ENCODE results near the gene TMED5. TPM values are rescaled to one million over a fixed set of nuclear protein-coding genes. Genes with fewer than 3 reads are reported as not detected.

TMED5 gene
- 24.2 and 26.9 TPM in 2 replicates for polyA plus RNA-seq (2012; rRNA removed)
- polyA plus RNA-seq (2012; cell fraction: cytosol; rRNA removed), result 33.2 and 35.1 TPM in 2 replicates
- polyA plus RNA-seq (2012; cell fraction: nucleus; rRNA removed), result 15.5 and 23.3 TPM in 2 replicates

DNA sequence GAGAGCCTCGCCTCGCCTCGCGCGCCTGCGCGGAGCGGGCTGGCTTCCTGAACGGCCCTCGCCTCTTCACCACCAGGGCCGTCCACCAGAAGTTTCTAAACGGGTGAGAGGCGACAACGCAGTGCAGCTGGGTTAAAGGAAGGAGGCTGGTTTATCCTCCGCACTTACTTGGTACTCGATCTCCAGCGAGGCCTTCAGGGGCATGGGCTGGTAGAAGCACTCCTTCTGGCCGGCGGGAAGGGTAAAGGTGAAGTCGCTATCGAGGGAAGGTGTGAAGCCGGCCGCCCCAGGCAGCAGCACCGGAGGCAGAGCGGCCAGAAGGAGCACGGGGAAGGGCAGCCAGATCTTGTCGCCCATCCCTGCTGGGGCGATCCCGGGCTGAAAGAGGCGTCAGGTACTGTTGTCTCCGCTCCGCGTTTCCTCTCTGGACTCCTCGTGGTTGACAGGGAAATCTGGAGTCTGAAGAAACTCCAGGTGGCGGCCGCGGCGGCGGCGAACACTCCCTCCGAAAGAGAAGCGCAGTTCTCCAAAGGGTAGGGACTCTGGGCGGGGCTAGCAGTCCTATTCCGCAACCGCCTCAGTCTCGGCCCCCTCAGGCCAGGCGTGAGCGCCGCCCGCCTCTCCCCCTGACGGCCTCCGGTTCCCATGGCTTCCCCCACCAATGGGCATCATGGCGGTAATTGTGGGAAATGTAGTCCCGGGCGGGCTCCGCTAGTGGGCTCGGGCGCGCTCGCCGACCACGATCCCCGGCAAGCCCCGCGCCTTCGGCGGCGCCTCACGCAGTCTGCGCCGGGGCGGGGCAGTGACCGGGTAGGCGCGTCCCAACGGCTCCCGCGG is at the start of gene TMED5:
TSS of gene TMED5 (minus strand) at position 528 of the 837 bp plus-strand sequence. CDS start at position 357, 171 bp downstream.
- ChIA-PET CTCF (no interaction called here), POLR2A (no interaction called here)
- Histone ChIP-seq H3K9ac (peak within 1 kb of the TSS; percentile 95), H2AFZ (ENCODE audit: low read depth) (peak within 1 kb of the TSS; percentile 90), H3K27me3 (ENCODE audit: insufficient read depth) (no peaks in the 10 kb centered on the region), H3K36me3 (replicated peaks in 1 of 2; ENCODE audit: control insufficient read depth in 1 of 2, insufficient read depth in 2 of 2, low read length in 1 of 2) (peaks cover 3 to 15% of the 10 kb centered on the region in 2 experiments), H3K4me3 (ENCODE audit: low read depth in 2 of 2, low read length in 1 of 2) (peak within 1 kb of the TSS; percentile 86 to 96), H3K79me2 (ENCODE audit: insufficient read depth) (peaks cover 86% of the 10 kb centered on the region), H3K9me3 (no peaks in the 10 kb centered on the region), H3K27ac (ENCODE audit: low read depth in 2 of 2, low read length in 1 of 2) (peak within 1 kb of the TSS; percentile 98), H3K4me1 (ENCODE audit: control insufficient read depth in 1 of 2, insufficient read depth in 2 of 2, low read depth in 1 of 2, low read length in 1 of 2) (peaks cover 3 to 5% of the 10 kb centered on the region in 2 experiments; a peak in 2 of 4 replicates), H3F3A (replicated peaks; ENCODE audit: insufficient read depth) (peaks cover 11% of the 10 kb centered on the region), H3K4me2 (peak within 1 kb of the TSS; percentile 93), H3K9me2 (no peaks in the 10 kb centered on the region), H4K20me1 (ENCODE audit: insufficient read depth) (peaks cover 33% of the 10 kb centered on the region)
- DNase-seq, result peak; percentile 94
- under 1% methylated on average over 33 of the region's 78 CpGs for WGBS (ENCODE audit: low lambda C conversion rate)
- TF ChIP-seq, protein P1, sequence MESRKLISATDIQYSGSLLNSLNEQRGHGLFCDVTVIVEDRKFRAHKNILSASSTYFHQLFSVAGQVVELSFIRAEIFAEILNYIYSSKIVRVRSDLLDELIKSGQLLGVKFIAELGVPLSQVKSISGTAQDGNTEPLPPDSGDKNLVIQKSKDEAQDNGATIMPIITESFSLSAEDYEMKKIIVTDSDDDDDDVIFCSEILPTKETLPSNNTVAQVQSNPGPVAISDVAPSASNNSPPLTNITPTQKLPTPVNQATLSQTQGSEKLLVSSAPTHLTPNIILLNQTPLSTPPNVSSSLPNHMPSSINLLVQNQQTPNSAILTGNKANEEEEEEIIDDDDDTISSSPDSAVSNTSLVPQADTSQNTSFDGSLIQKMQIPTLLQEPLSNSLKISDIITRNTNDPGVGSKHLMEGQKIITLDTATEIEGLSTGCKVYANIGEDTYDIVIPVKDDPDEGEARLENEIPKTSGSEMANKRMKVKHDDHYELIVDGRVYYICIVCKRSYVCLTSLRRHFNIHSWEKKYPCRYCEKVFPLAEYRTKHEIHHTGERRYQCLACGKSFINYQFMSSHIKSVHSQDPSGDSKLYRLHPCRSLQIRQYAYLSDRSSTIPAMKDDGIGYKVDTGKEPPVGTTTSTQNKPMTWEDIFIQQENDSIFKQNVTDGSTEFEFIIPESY (IDR thresholded peaks at IDR 0.05; ENCODE audit: borderline replicate concordance, low read depth), result no peak
- TF ChIP-seq, protein P2, sequence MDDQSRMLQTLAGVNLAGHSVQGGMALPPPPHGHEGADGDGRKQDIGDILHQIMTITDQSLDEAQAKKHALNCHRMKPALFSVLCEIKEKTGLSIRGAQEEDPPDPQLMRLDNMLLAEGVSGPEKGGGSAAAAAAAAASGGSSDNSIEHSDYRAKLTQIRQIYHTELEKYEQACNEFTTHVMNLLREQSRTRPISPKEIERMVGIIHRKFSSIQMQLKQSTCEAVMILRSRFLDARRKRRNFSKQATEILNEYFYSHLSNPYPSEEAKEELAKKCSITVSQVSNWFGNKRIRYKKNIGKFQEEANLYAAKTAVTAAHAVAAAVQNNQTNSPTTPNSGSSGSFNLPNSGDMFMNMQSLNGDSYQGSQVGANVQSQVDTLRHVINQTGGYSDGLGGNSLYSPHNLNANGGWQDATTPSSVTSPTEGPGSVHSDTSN (IDR thresholded peaks at IDR 0.05), result no peak
- TF ChIP-seq RAD21 (IDR thresholded peaks at IDR 0.05; ENCODE audit: low read length), result no peak
- TF ChIP-seq RXRA (IDR thresholded peaks at IDR 0.05; ENCODE audit: borderline replicate concordance, low read depth), result no peak
- no peak for TF ChIP-seq JUND (IDR thresholded peaks at IDR 0.05)
- TF ChIP-seq, protein P3, sequence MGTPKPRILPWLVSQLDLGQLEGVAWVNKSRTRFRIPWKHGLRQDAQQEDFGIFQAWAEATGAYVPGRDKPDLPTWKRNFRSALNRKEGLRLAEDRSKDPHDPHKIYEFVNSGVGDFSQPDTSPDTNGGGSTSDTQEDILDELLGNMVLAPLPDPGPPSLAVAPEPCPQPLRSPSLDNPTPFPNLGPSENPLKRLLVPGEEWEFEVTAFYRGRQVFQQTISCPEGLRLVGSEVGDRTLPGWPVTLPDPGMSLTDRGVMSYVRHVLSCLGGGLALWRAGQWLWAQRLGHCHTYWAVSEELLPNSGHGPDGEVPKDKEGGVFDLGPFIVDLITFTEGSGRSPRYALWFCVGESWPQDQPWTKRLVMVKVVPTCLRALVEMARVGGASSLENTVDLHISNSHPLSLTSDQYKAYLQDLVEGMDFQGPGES (IDR thresholded peaks at IDR 0.05; ENCODE audit: low read depth, low read length), result no peak
- TF ChIP-seq MEF2A (IDR thresholded peaks at IDR 0.05; ENCODE audit: borderline replicate concordance, low read depth), result no peak
- TF ChIP-seq ELF1 (IDR thresholded peaks at IDR 0.05), result peak; percentile 53
- no peak for TF ChIP-seq EZH2phosphoT487 (IDR thresholded peaks at IDR 0.05; ENCODE audit: borderline replicate concordance, low read depth)
- TF ChIP-seq TAF1 (IDR thresholded peaks at IDR 0.05; ENCODE audit: borderline replicate concordance, low read depth, low read length), result peak; percentile 50; the same call in 1 of the 2 replicates
- peak; percentile 2; the same call in 1 of the 2 replicates for TF ChIP-seq FOSL2 (IDR thresholded peaks at IDR 0.05; ENCODE audit: borderline replicate concordance, low read depth)
- peak; percentile 8; the same call in 1 of the 2 replicates for TF ChIP-seq TCF12 (IDR thresholded peaks at IDR 0.05)
- peak; percentile 8; the same call in 1 of the 2 replicates for TF ChIP-seq RCOR1 (IDR thresholded peaks at IDR 0.05; ENCODE audit: low read length)
- TF ChIP-seq, protein P4, sequence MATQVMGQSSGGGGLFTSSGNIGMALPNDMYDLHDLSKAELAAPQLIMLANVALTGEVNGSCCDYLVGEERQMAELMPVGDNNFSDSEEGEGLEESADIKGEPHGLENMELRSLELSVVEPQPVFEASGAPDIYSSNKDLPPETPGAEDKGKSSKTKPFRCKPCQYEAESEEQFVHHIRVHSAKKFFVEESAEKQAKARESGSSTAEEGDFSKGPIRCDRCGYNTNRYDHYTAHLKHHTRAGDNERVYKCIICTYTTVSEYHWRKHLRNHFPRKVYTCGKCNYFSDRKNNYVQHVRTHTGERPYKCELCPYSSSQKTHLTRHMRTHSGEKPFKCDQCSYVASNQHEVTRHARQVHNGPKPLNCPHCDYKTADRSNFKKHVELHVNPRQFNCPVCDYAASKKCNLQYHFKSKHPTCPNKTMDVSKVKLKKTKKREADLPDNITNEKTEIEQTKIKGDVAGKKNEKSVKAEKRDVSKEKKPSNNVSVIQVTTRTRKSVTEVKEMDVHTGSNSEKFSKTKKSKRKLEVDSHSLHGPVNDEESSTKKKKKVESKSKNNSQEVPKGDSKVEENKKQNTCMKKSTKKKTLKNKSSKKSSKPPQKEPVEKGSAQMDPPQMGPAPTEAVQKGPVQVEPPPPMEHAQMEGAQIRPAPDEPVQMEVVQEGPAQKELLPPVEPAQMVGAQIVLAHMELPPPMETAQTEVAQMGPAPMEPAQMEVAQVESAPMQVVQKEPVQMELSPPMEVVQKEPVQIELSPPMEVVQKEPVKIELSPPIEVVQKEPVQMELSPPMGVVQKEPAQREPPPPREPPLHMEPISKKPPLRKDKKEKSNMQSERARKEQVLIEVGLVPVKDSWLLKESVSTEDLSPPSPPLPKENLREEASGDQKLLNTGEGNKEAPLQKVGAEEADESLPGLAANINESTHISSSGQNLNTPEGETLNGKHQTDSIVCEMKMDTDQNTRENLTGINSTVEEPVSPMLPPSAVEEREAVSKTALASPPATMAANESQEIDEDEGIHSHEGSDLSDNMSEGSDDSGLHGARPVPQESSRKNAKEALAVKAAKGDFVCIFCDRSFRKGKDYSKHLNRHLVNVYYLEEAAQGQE (IDR thresholded peaks at IDR 0.05; ENCODE audit: low read depth, low read length), result no peak
- no peak for TF ChIP-seq MXI1 (IDR thresholded peaks at IDR 0.05; ENCODE audit: low read depth, low read length)
- TF ChIP-seq NFIC (IDR thresholded peaks at IDR 0.05; ENCODE audit: borderline replicate concordance), result 0 out of 2 replicates have a peak, but pooled peaks have one; percentile 10
- TF ChIP-seq GABPA (IDR thresholded peaks at IDR 0.05; ENCODE audit: low read depth), result peak; percentile 54; the same call in 1 of the 2 replicates
- TF ChIP-seq TEAD4 (IDR thresholded peaks at IDR 0.05; ENCODE audit: borderline replicate concordance, insufficient read depth), result no peak
- no peak; a peak in 1 of 4 replicates for TF ChIP-seq EP300 (IDR thresholded peaks at IDR 0.05; ENCODE audit: borderline replicate concordance in 1 of 2, low read depth in 1 of 2, low read length in 1 of 2)
- TF ChIP-seq YY1 (IDR thresholded peaks at IDR 0.05; ENCODE audit: low read depth), result no peak; the same call in 1 of the 2 replicates
- peak; percentile 48; the same call in 1 of the 2 replicates for TF ChIP-seq FOXM1 (IDR thresholded peaks at IDR 0.05; ENCODE audit: low read depth)
- TF ChIP-seq SMC3 (IDR thresholded peaks at IDR 0.05; ENCODE audit: low read depth, low read length), result no peak
- TF ChIP-seq GATA2 (CRISPR knock-in tag; IDR thresholded peaks at IDR 0.05), result no peak
